Measurements from ENCODE around the gene EFEMP1. TPM values are rescaled to one million over a fixed set of nuclear protein-coding genes. Genes with fewer than 3 reads are reported as not detected.

EFEMP1 gene
- total RNA-seq, 1 experiment from 2014 or later, result 86.3 TPM

- H3K36me3 ChIP-seq (ENCODE audit: low read depth), result no peaks in the 10 kb centered on the region
- H3K4me3 ChIP-seq, result no peak overlapping the region
- H4K20me1 ChIP-seq (ENCODE audit: insufficient read depth), result no peaks in the 10 kb centered on the region
- peaks cover 14% of the 10 kb centered on the region for H3K4me1 ChIP-seq (replicated peaks; ENCODE audit: insufficient read depth)
- ChIA-PET CTCF (no interaction called here), POLR2A (ENCODE audit: unreplicated experiment) (interaction anchor here (0.6 kb wide), 1 partner anchor 808 kb away, joined by 3 read pairs; no protein-coding TSS in a partner anchor)
- H3K79me2 ChIP-seq (ENCODE audit: low read depth), result no peaks in the 10 kb centered on the region
- H3K9me3 ChIP-seq (ENCODE audit: insufficient read depth, low read depth), result no peaks in the 10 kb centered on the region; the same call in 1 of the 2 replicates
- 0 out of 2 replicates have a peak, but pooled peaks cover 3% of the 10 kb centered on the region for H3K9me2 ChIP-seq (ENCODE audit: insufficient read depth)
- peak overlapping the region; percentile 37 for H3K27ac ChIP-seq
- H3K4me2 ChIP-seq, result no peak overlapping the region
- no peaks in the 10 kb centered on the region for H3K27me3 ChIP-seq (ENCODE audit: insufficient read depth, low read depth)
- BruUV-seq (replicated peaks), result no TSS peak
- no peak for DNase-seq
- intact Hi-C loops (cut with micrococcal nuclease; ENCODE audit: unreplicated experiment), result loop anchor here (1.0 kb wide), 1 partner anchor 47 kb away; no protein-coding TSS in a partner anchor
- no peak overlapping the region for H2AFZ ChIP-seq
- peaks cover 3% of the 10 kb centered on the region for H3F3A ChIP-seq (ENCODE audit: insufficient read depth, low read depth)
- TF ChIP-seq EZH2 (IDR thresholded peaks at IDR 0.05; ENCODE audit: low read depth), result no peak
- TF ChIP-seq CTCF (conservative IDR thresholded peaks at IDR 0.05), result no peak
These were observed 37.7 kb downstream of the EFEMP1 start for GRCh38 chr2:55885944-55886281.

GRCh38 chr2:55885127-55885943 lies 38.2 kb downstream of the EFEMP1 start:
- intact Hi-C loops (cut with micrococcal nuclease; ENCODE audit: unreplicated experiment), result loop anchor here (1.0 kb wide), 1 partner anchor 46 kb away; no protein-coding TSS in a partner anchor
- ChIA-PET CTCF (no interaction called here), POLR2A (ENCODE audit: unreplicated experiment) (interaction anchor here (0.6 kb wide), 1 partner anchor 807 kb away, joined by 3 read pairs; no protein-coding TSS in a partner anchor)
- H3K36me3 ChIP-seq (ENCODE audit: low read depth), result no peaks in the 10 kb centered on the region
- no peak overlapping the region for H3K4me3 ChIP-seq
- peaks cover 3% of the 10 kb centered on the region for H3F3A ChIP-seq (ENCODE audit: insufficient read depth, low read depth)
- peaks cover 14% of the 10 kb centered on the region for H3K4me1 ChIP-seq (replicated peaks; ENCODE audit: insufficient read depth)
- 0 out of 2 replicates have a peak, but pooled peaks cover 2% of the 10 kb centered on the region for H3K9me2 ChIP-seq (ENCODE audit: insufficient read depth)
- H3K27ac ChIP-seq, result peak overlapping the region; percentile 37
- H3K79me2 ChIP-seq (ENCODE audit: low read depth), result no peaks in the 10 kb centered on the region
- no peak for TF ChIP-seq CTCF (conservative IDR thresholded peaks at IDR 0.05)
- TF ChIP-seq EZH2 (IDR thresholded peaks at IDR 0.05; ENCODE audit: low read depth), result no peak
- no peak overlapping the region; the same call in 1 of the 2 replicates for H3K4me2 ChIP-seq
- H3K27me3 ChIP-seq (ENCODE audit: insufficient read depth, low read depth), result no peaks in the 10 kb centered on the region
- no peaks in the 10 kb centered on the region; the same call in 1 of the 2 replicates for H3K9me3 ChIP-seq (ENCODE audit: insufficient read depth, low read depth)
- DNase-seq, result peak; percentile 26 to 72
- H4K20me1 ChIP-seq (ENCODE audit: insufficient read depth), result no peaks in the 10 kb centered on the region
- no TSS peak for BruUV-seq (replicated peaks)
- no peak overlapping the region for H2AFZ ChIP-seq

GRCh38 chr2:55883829-55884228 lies 39.8 kb downstream of the EFEMP1 start:
- Histone ChIP-seq H3K27me3 (ENCODE audit: insufficient read depth, low read depth) (no peaks in the 10 kb centered on the region), H3K4me2 (no peak overlapping the region), H3K79me2 (ENCODE audit: low read depth) (no peaks in the 10 kb centered on the region), H4K20me1 (ENCODE audit: insufficient read depth) (no peaks in the 10 kb centered on the region), H3K9me2 (ENCODE audit: insufficient read depth) (no peaks in the 10 kb centered on the region; the same call in 1 of the 2 replicates), H3K27ac (0 out of 2 replicates have a peak overlapping the region, but pooled peaks have one; percentile 0), H2AFZ (no peak overlapping the region), H3K4me3 (no peak overlapping the region), H3K9me3 (ENCODE audit: insufficient read depth, low read depth) (no peaks in the 10 kb centered on the region; the same call in 1 of the 2 replicates), H3K36me3 (ENCODE audit: low read depth) (no peaks in the 10 kb centered on the region), H3K4me1 (replicated peaks; ENCODE audit: insufficient read depth) (peaks cover 14% of the 10 kb centered on the region), H3F3A (ENCODE audit: insufficient read depth, low read depth) (peaks cover 3% of the 10 kb centered on the region; the same call in 1 of the 2 replicates)
- ChIA-PET CTCF (no interaction called here), POLR2A (ENCODE audit: unreplicated experiment) (no interaction called here)
- TF ChIP-seq CTCF (conservative IDR thresholded peaks at IDR 0.05) (no peak), EZH2 (IDR thresholded peaks at IDR 0.05; ENCODE audit: low read depth) (no peak)
- no peak for DNase-seq
- no TSS peak for BruUV-seq (replicated peaks)
- intact Hi-C loops (cut with micrococcal nuclease; ENCODE audit: unreplicated experiment), result no loop called here

Measured in PC-9 (cell line).